ENCODE results near the gene ZNF438. TPM values are rescaled to one million over a fixed set of nuclear protein-coding genes. Genes with fewer than 3 reads are reported as not detected.

Gene ZNF438
- total RNA-seq, 1 experiment from 2014 or later, result 5.2 TPM

- DNase-seq (ENCODE audit: low read depth in 1 of 2, low spot score in 2 of 2), result no peak
These were observed 173.2 kb downstream of the ZNF438 start for GRCh38 chr10:30858499-30858898.

GRCh38 chr10:30857803-30858202 lies 173.9 kb downstream of the ZNF438 start:
- peaks cover 21% of the 10 kb centered on the region for H3K4me1 ChIP-seq (replicated peaks)
- H3K36me3 ChIP-seq, result no peaks in the 10 kb centered on the region
- H3K9me3 ChIP-seq (replicated peaks), result no peaks in the 10 kb centered on the region
- no peaks in the 10 kb centered on the region for H3K27me3 ChIP-seq (replicated peaks)
- H3K4me3 ChIP-seq, result no peak overlapping the region
- no peak overlapping the region for H3K27ac ChIP-seq
- DNase-seq (ENCODE audit: low read depth in 1 of 2, low spot score in 2 of 2), result no peak

More at GRCh38 chr10:30858499-30858898, 173.2 kb downstream of the ZNF438 start:
- H3K4me1 ChIP-seq (replicated peaks), result peaks cover 28% of the 10 kb centered on the region
- H3K9me3 ChIP-seq (replicated peaks), result no peaks in the 10 kb centered on the region
- H3K36me3 ChIP-seq, result no peaks in the 10 kb centered on the region
- H3K4me3 ChIP-seq, result no peak overlapping the region
- H3K27ac ChIP-seq, result no peak overlapping the region
- no peaks in the 10 kb centered on the region for H3K27me3 ChIP-seq (replicated peaks)

GRCh38 chr10:30855131-30855530 lies 176.5 kb downstream of the ZNF438 start:
- Histone ChIP-seq H3K4me1 (replicated peaks) (peaks cover 11% of the 10 kb centered on the region), H3K27me3 (replicated peaks) (no peaks in the 10 kb centered on the region), H3K4me3 (no peak overlapping the region), H3K27ac (no peak overlapping the region), H3K36me3 (no peaks in the 10 kb centered on the region; the same call in 1 of the 2 replicates), H3K9me3 (replicated peaks) (no peaks in the 10 kb centered on the region)
- no peak for DNase-seq (ENCODE audit: low read depth in 1 of 2, low spot score in 2 of 2)

- Histone ChIP-seq H3K4me1 (replicated peaks) (peaks cover 11% of the 10 kb centered on the region), H3K9me3 (replicated peaks) (no peaks in the 10 kb centered on the region), H3K27ac (no peak overlapping the region), H3K27me3 (replicated peaks) (no peaks in the 10 kb centered on the region), H3K36me3 (no peaks in the 10 kb centered on the region; the same call in 1 of the 2 replicates), H3K4me3 (no peak overlapping the region)
- DNase-seq (ENCODE audit: low read depth in 1 of 2, low spot score in 2 of 2), result no peak
These were observed 177.0 kb downstream of the ZNF438 start for GRCh38 chr10:30854656-30855055.

- peaks cover 5% of the 10 kb centered on the region; the same call in 1 of the 2 replicates for H3K4me1 ChIP-seq (replicated peaks)
These were observed 178.6 kb downstream of the ZNF438 start for GRCh38 chr10:30853066-30853465.

GRCh38 chr10:30850776-30851175 lies 180.9 kb downstream of the ZNF438 start:
- Histone ChIP-seq H3K27me3 (replicated peaks) (no peaks in the 10 kb centered on the region), H3K27ac (no peak overlapping the region), H3K4me1 (replicated peaks) (peaks cover 5% of the 10 kb centered on the region; the same call in 1 of the 2 replicates), H3K36me3 (no peaks in the 10 kb centered on the region; the same call in none of the 2 replicates), H3K9me3 (replicated peaks) (no peaks in the 10 kb centered on the region), H3K4me3 (no peak overlapping the region)
- no peak for DNase-seq (ENCODE audit: low read depth in 1 of 2, low spot score in 2 of 2)

More at GRCh38 chr10:30853066-30853465, 178.6 kb downstream of the ZNF438 start:
- H3K4me3 ChIP-seq, result no peak overlapping the region
- H3K9me3 ChIP-seq (replicated peaks), result no peaks in the 10 kb centered on the region
- H3K27ac ChIP-seq, result no peak overlapping the region
- no peaks in the 10 kb centered on the region; the same call in none of the 2 replicates for H3K36me3 ChIP-seq
- H3K27me3 ChIP-seq (replicated peaks), result no peaks in the 10 kb centered on the region
- DNase-seq (ENCODE audit: low read depth in 1 of 2, low spot score in 2 of 2), result no peak

- Histone ChIP-seq H3K36me3 (no peaks in the 10 kb centered on the region; the same call in none of the 2 replicates), H3K27me3 (replicated peaks) (no peaks in the 10 kb centered on the region), H3K4me3 (no peak overlapping the region), H3K4me1 (replicated peaks) (no peaks in the 10 kb centered on the region), H3K27ac (no peak overlapping the region), H3K9me3 (replicated peaks) (no peaks in the 10 kb centered on the region)
- no peak for DNase-seq (ENCODE audit: low read depth in 1 of 2, low spot score in 2 of 2)
These were observed 182.2 kb downstream of the ZNF438 start for GRCh38 chr10:30849231-30850035.

- Histone ChIP-seq H3K9me3 (replicated peaks) (no peaks in the 10 kb centered on the region), H3K36me3 (no peaks in the 10 kb centered on the region; the same call in none of the 2 replicates), H3K4me1 (replicated peaks) (no peaks in the 10 kb centered on the region), H3K27ac (no peak overlapping the region), H3K4me3 (no peak overlapping the region), H3K27me3 (replicated peaks) (no peaks in the 10 kb centered on the region)
- no peak for DNase-seq (ENCODE audit: low read depth in 1 of 2, low spot score in 2 of 2)
These were observed 183.2 kb downstream of the ZNF438 start for GRCh38 chr10:30848396-30849032.

- Histone ChIP-seq H3K27me3 (replicated peaks) (no peaks in the 10 kb centered on the region), H3K9me3 (replicated peaks) (no peaks in the 10 kb centered on the region), H3K27ac (no peak overlapping the region), H3K4me3 (no peak overlapping the region), H3K4me1 (replicated peaks) (no peaks in the 10 kb centered on the region), H3K36me3 (no peaks in the 10 kb centered on the region; the same call in none of the 2 replicates)
- DNase-seq (ENCODE audit: low read depth in 1 of 2, low spot score in 2 of 2), result no peak
These were observed 184.0 kb downstream of the ZNF438 start for GRCh38 chr10:30847642-30848041.

GRCh38 chr10:30847199-30847598 lies 184.5 kb downstream of the ZNF438 start:
- Histone ChIP-seq H3K27ac (no peak overlapping the region), H3K9me3 (replicated peaks) (no peaks in the 10 kb centered on the region), H3K36me3 (no peaks in the 10 kb centered on the region; the same call in 1 of the 2 replicates), H3K4me3 (no peak overlapping the region), H3K27me3 (replicated peaks) (no peaks in the 10 kb centered on the region), H3K4me1 (replicated peaks) (no peaks in the 10 kb centered on the region)
- no peak for DNase-seq (ENCODE audit: low read depth in 1 of 2, low spot score in 2 of 2)

- H3K9me3 ChIP-seq (replicated peaks), result no peaks in the 10 kb centered on the region
- H3K4me3 ChIP-seq, result no peak overlapping the region
- no peaks in the 10 kb centered on the region for H3K27me3 ChIP-seq (replicated peaks)
- DNase-seq (ENCODE audit: low read depth in 1 of 2, low spot score in 2 of 2), result no peak
- no peaks in the 10 kb centered on the region for H3K4me1 ChIP-seq (replicated peaks)
- H3K27ac ChIP-seq, result no peak overlapping the region
- no peaks in the 10 kb centered on the region; the same call in 1 of the 2 replicates for H3K36me3 ChIP-seq
These were observed 185.0 kb downstream of the ZNF438 start for GRCh38 chr10:30846710-30847109.

GRCh38 chr10:30842894-30843293 lies 188.8 kb downstream of the ZNF438 start:
- no peak overlapping the region for H3K27ac ChIP-seq
- no peaks in the 10 kb centered on the region for H3K27me3 ChIP-seq (replicated peaks)
- no peaks in the 10 kb centered on the region for H3K36me3 ChIP-seq
- DNase-seq (ENCODE audit: low read depth in 1 of 2, low spot score in 2 of 2), result no peak
- H3K9me3 ChIP-seq (replicated peaks), result no peaks in the 10 kb centered on the region
- no peaks in the 10 kb centered on the region for H3K4me1 ChIP-seq (replicated peaks)
- H3K4me3 ChIP-seq, result no peak overlapping the region

- DNase-seq (ENCODE audit: low read depth in 1 of 2, low spot score in 2 of 2), result no peak
- no peaks in the 10 kb centered on the region for H3K4me1 ChIP-seq (replicated peaks)
- H3K9me3 ChIP-seq (replicated peaks), result no peaks in the 10 kb centered on the region
- H3K27ac ChIP-seq, result no peak overlapping the region
- H3K27me3 ChIP-seq (replicated peaks), result no peaks in the 10 kb centered on the region
- H3K36me3 ChIP-seq, result no peaks in the 10 kb centered on the region
- no peak overlapping the region for H3K4me3 ChIP-seq
These were observed 189.5 kb downstream of the ZNF438 start for GRCh38 chr10:30842185-30842584.

GRCh38 chr10:30840395-30841050 lies 191.1 kb downstream of the ZNF438 start:
- Histone ChIP-seq H3K27me3 (replicated peaks) (no peaks in the 10 kb centered on the region), H3K36me3 (no peaks in the 10 kb centered on the region), H3K4me3 (no peak overlapping the region), H3K9me3 (replicated peaks) (no peaks in the 10 kb centered on the region), H3K4me1 (replicated peaks) (no peaks in the 10 kb centered on the region), H3K27ac (no peak overlapping the region)
- DNase-seq (ENCODE audit: low read depth in 1 of 2, low spot score in 2 of 2), result no peak
